Activated CD4-positive, alpha-beta T cell treated with anti-CD3 and anti-CD28 coated beads, Interleukin-2, amount 50 U/mL, for 4 hours (primary cell): ENCODE data around the gene CST7.
"Not testable (repeated sequence)": the region's sequence is repeated elsewhere in the genome, so short reads cannot be mapped to it uniquely, and the experiment has no call there.

Experiments
- DNase-seq, 2 experiments: peaks; one replicate each; pipeline ENCODE4 v3.0.0-alpha.2; 2020

Gene CST7

DNA sequence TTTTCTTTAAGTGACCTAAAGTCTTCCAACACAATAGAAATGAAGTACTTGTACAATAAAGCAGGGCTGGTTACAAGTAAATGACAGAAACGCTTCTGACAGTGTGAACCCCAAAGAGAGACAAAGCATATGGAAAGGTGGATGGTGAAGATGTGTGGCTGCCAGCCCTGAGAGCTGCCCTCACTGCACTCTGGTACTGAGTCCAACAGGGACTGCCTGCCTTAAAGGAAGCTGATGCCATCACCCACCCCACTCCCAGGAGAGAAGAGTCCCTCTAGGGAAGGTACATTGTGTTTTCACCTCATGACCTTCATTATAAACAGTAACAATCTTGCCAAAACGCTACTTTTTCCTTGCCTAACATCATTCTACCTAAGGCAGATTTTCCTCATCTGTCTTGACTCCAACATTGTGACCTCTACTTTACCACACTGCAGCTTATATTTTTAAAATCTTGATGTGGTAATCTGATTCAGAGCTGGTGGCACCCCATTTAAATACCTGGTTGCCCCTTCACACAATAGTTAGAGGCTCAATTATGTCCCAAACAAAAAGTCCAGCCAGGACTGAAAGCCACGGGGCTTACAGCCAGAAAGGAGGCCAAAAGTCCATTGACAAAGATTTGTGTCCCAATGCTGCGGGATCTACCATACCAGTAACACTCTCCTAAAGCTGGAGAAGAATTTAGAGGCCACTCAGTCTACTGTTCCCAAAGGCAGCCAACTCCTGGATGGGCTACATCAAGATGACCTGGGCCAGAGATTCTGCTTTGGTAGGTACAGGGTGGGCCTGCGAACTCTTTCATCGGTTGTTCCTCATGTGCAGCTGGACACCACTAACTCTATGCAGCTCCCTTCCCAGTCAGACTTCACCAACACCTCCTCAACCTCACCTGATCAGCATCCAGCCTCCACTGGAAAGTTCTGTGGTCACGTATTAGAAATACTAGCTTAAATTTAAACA lies 39.1 kb downstream of the CST7 start:
- DNase-seq, result no peak

DNA sequence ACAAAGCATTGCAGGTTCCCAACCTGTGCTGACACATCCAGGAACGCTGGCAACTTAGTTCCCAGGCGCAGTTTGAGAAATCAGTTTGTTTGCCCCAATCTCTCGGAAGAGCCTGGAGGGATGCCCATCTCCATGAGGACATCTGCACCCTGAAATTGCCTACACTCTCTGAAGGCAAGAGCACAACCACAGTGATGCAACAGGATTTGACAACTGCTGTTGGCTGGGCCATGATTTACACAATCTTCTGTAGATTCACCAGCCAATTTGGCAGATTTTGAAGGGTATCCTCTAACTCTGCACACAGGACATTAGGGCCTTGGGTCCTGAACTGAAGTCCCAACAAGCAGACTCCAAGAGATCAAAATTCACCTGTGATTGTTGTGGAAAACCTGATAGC lies 40.1 kb downstream of the CST7 start:
- DNase-seq, result no peak

DNA sequence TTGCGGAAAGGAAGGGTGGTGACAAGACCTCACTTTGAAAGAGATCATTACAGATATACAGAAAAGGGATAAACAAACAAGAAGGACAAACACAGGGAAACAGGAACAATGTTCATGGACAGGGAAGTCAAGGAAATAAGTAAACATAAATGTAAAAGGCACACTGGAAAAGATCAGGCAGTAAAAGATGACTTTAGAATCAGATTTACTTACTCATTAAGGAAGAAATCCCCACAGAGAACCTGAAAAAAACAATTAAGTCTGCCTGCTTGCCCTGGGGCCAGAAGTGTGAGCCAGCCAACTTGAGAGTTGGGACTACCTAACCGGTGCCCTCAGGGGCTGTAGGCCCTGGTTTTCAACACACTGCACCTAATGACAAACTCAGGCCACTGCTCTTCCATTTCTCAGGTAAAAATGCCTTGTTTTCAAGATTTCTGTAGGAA lies 41.8 kb downstream of the CST7 start:
- no peak for DNase-seq

DNA sequence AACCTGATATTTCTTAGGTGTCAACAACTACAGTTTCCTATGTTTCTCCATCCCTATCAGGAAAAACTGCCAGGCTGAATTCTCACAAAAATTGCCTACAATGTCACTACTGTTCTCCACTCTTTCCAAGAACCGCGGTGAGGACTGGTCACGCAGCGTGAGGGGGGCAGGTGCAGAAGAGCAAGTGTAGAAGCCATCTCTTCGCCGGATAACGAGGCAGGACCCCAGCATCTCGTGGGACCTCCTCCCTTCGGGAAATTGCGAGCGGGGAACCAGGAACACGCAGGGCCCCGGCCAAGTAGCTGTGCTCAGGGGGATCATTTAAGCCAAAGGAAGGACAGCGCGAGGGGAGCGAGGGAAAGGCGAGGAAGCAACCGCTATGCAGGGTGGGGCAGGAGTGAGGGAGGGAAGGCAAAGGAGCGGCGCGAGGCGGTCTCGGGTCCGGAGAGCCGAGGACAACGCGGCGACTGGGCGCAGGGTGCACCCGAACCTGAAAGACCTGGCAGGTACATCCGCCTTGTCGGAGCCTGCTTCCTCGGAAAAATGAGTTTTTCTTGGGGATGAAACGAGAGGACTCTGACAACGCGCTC lies 42.9 kb downstream of the CST7 start:
- DNase-seq, result no peak

DNA sequence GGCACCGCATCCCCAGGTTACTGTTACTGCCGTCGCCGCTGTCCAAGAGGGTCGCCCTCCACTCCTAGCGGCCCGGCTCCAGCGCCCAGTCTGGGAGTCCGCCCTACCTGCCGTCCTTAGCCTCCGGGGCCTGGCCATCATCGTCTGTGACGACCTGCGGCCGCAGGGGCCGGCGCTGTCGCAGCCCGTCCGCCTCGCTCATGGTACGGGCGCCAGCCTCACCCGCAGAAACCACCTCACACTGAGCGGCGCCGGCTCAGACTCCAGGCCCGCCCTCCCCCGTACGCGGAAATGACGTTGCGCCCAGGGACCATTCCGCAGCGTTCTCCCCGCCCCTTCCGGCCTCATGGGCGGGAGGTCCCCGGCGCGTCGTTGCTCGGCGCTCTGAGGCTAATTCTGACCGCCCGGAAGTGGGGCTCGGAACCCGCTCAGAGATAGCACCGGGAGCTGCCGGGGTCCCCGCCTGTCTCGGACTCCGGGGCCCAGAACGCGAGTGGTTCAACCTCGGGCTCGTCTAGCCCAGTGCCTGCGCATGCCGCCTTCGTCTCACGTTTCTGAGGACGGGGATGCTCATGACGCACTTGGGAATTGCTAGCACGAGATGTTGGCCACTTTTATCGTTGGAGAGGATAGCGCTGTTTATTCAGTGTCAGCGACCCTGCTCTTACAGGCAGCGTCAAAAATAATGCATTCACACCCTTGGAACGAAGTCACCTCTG lies 43.6 kb downstream of the CST7 start, which contains the start of gene APMAP:
APMAP (minus strand) TSS at position 265 of the 719 bp plus-strand sequence; CDS start at position 202, 63 bp downstream.
- DNase-seq, result peak; percentile 95 to 96

DNA sequence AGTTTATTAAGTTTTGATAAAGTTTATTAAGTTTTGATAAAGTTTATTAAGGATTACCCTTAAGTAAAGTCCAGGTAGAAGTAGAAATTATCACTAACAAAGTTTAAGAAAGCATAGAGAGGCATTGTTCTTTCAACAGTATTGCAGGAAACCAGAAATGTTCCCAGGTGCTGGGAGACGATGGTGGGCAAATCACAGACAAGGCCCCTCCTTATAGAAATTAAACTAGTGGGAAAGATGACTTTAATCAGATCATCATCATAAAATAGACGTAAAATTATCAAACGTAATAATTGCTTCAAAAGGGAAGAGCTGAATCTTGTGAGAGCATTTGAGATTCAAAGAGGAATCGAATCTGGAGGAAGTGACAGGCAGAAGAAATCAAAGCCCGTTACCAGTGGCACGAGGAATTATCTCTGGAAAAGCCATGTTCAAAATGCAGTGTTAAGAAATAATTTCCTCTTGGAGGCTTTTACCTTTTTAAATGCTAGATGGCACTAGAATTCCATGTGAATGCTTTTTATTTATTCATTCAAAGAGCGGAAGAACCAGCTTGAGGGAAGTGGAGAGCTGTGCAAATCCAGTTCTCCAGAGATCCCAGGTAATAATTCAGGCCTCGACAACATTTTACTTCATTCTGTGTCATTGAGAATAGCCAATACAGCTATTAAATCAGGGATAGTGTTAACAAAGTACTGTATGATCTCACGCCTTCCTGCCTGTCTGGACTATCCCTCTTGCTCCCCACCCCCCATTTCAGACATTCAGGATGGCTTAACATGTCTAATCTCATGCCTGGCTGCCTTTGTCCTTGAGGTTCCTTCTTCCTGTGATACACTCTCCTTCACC lies 44.5 kb downstream of the CST7 start:
- DNase-seq, result no peak

DNA sequence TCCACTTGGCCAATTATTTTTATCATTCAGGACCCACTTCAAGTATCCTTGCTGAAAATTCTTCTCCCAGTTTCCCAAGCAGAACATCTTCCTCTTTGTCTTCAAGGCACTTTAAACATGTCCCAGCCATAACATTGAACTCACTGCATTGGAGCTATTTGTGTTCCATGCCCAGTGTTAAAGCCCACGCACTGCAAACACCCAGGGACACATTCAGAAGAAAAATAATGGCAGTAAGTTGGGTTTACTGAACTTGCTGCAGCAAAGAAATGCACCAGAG lies 45.1 kb downstream of the CST7 start:
- no peak for DNase-seq

DNA sequence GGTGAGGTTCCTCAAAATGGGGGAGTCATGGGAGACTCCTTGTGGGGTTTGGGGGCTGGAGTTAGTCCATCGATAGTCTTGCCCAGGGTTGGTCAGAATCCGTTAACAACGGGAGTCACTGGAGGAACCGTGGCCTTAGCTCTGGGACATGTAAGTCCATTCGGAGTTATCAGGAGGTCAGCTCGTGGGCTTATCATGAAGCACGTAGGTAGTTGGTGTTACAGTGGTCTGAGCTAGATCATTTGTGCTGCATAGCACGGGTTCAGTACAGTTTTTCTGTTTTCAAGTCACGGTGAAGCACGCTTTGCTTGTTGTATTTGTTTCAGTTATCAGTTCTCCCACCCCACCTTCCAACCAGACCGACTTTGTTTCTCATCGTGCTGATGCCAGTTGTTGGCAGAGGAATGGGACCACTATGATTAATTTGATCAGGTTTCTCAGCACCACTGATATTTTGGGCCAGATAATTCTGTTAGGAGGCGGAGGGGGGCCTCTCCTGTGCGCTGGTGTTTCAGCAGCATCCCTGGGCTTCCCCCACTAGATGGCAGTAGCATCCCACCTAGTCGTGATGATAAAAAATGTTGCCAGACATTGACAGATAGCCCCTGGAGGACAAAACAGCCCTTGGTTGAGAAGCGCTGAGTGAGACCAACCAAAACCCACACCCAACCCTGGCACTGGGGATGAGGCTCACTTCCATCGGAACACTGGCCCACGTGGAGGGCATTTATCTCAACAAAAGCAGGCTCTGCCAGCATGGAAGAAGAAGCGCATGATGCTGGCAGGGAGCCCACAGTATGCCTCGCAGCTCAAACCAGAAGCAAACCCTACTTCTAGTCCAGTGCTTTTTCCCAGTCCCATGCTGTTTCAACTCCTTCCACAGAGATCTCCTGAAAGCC lies 45.6 kb downstream of the CST7 start:
- peak; percentile 80 to 83 for DNase-seq

DNA sequence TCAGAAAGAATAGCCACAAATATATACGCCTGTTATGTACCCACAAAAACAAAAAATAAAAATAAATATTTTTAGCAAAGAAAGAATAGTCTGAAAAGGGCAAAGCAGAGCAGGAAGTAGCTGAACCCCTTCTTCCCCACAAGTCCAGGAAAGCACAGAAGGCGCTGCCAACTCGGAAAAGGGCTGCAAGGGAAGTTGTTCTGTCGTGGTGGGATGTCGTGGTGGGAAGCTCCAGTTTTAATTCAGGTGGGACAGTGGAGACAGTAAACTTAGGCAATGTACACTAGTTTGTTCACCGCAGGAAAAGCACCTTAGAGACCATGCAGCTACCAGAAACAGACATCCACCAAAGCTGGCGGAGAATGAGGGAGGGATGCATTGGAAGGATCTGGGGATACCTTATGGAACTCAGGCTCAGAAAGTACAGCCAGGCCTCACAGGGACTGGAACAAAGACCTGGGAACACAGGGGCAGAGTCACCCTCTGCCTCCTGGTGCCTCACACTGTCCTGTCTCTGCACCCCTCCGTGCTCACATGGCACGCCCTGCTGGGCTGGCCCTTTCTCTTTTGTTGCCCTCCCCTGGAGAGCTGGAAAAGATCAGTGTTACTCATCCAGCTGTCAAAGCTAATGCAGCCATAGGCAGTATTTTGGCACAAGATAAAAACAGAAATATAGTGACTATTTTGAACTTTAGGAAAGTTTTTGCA lies 46.8 kb downstream of the CST7 start:
- no peak for DNase-seq

DNA sequence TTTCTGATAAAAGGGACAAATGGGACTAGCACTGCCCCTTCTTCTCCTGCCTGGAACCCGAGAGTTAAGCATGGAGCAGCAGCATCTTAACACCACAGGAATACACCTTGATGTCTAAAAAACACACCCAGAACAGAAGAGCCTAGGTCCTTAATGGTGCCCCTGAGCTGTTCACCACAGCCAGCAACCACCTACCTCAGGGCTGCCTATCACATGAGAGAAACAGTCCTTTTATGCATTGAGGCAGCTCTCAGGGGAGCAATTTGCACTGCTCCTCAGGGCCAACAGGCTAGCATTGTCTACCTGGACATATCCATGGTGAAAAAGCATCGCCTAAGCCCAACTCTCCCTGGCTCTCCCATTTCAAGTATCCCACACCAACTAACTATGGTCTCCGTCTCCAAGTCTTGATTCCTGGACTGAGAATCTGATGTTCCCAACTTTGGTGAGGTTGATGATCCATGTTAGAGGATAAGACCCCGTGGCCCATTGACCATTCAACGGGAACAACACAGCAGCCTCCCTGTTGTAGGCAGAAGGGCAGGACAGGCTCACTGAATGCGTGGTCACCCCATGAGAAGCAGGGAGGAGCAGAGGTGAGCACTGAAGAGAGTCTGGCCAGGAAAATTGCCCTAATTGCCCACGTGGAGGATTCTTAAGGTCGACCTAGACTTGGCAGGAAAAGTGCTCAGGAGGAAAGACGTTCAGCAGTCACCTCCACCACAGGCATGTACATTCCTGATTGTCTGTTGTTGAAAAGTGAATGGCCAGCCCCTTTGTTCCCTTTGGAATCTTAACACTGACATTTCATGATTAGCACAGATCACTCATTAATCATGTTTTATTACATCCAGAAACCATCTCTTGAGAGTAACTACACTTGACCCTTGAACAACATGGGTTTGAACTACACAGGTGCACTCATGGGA lies 47.6 kb downstream of the CST7 start:
- DNase-seq, result no peak

DNA sequence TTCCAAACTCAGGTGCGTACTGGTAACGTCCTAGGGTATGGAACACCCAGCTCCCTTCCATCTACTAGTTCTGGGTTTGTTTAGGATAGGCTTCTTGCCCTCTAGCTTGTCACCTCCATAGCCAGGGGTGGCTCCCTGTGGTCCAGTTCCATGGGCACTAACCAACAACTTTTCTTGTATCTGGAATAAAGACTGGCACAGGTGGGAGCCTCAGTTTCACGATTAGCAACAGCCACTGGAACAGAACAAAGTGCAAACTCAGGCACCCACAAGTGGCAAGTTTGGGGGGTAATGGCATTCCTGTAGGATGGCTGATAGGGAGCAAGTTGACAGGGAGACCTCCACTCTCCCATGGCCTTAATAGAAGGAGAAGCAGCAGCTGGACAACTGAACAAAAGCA lies 49.1 kb downstream of the CST7 start:
- no peak for DNase-seq

DNA sequence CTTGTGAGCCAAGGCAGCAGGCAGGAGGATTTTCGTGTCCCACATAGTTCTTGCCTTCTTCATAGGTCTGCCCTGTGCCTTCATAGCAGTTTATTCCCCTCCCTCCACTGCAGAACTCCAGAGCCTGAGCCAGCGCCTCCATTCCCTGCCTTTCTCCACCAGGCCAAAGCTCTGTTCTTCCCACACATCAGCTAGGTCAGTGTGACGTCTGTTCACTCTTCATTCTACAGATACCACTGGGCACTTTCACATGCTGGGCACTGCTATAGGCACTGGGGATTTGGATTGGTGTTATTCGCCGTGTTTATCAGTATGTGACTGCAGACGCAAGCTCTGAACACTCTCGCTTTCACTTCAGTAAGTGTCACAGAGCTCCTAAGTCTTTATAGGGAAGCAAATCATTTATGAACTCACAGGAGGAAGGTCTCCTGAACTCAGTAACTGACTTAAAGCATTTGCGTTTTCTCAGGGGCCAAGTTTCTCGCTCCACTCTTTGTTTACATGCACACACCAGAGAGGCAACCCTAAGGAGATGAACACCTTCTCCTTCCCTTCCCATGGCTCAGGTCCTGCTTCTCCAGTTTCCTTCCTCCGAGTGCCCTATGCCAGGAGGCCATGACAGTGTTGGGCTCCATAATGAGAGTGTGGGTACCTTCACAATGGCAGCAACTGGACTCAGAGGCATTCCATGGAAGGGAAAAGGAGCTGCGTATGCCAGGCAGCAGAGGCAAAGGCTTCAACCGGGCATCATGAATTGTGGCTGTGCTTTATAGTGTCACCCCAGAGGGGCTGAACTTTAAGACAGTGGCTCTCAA lies 49.8 kb downstream of the CST7 start:
- DNase-seq, result no peak

DNA sequence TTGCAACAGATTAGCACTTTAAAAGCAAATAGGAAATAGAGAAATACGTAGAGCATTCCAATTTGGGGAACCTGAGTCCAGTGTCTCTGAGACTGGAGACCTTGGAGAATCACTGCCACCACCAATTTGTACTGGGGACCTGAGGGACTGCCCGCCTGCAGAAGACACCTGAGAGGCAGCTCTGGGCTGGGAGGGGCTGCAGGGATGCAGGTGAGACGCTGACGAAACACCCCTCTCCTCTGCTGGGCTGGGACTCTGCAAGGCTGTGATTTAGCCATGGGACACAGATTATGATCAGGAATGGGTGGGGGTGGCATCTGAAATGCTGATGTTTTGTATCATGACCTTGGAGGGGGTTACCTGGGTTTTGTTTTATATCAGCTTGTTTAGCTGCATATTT lies 50.5 kb downstream of the CST7 start:
- DNase-seq, result no peak

DNA sequence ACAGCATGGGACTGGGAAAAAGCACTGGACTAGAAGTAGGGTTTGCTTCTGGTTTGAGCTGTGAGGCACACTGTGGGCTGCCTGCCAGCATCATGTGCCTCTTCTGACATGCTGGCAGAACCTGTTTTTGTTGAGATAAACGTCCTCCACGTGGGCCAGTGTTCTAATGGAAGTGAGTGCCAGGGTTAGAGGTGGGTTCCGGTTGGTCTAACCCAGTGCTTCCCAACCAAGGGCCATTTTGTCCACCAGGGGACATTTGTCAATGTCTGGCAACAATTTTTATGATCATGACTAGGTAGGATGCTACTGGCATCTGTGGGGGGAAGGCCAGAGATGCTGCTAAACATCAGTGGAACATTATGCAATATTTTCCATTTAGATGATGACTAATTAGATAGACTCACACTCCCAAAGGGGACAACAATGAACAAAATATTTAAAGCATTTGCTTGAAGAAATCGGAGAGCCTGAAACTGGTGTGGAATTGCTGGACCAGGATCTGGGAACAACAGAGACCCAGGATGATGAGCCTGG lies 51.3 kb downstream of the CST7 start:
- no peak for DNase-seq

DNA sequence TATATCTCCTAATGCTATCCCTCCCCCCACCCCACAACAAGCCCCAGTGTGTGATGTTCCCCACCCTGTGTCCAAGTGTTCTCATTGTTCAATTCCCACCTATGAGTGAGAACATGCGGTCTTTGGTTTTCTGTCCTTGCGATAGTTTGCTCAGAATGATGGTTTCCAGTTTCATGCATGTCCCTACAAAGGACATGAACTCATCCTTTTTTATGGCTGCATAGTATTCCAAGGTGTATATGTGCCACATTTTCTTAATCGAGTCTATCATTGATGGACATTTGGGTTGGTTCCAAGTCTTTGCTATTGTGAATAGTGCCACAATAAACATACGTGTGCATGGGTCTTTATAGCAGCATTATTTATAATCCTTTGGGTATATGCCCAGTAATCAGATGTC lies 52.3 kb downstream of the CST7 start:
- not testable (repeated sequence) for DNase-seq

DNA sequence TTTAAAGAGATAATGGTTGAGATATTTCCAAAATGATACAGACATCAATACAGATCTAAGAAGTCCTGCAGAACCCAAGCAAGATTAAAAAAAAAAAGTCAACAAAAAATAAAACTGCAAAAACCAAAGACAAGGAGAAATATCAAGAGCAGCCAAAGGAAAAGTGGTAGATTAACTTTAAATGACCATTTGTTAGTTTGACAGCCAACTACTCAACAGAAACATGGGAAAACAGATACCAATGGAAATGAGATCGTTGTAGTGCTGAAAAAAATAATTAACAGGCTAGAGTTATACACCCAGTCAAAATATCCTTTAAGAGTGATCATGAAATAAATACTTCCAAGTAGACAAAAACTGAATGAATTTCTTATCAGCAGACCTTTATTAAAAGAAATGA lies 53.9 kb downstream of the CST7 start:
- DNase-seq, result no peak

DNA sequence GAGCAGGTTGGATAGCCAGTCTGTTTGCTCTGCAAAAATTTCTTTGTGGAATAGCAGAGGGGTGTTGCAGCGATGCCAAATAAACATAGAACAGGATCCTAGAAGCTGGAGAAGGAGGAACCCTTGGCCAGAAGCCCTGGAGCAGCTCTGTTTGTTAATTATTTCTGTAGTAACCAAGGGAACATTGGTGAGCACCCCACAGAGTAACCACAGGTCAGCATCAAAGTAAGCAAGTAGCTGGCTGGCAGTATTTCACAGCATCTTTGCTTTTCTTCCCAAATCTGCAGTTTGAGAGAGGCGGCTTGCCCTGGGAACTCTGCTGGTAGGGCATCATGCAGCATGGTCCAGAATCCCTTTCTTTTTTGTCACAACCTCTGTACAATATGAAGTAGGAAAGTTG lies 56.2 kb downstream of the CST7 start:
- no peak for DNase-seq

DNA sequence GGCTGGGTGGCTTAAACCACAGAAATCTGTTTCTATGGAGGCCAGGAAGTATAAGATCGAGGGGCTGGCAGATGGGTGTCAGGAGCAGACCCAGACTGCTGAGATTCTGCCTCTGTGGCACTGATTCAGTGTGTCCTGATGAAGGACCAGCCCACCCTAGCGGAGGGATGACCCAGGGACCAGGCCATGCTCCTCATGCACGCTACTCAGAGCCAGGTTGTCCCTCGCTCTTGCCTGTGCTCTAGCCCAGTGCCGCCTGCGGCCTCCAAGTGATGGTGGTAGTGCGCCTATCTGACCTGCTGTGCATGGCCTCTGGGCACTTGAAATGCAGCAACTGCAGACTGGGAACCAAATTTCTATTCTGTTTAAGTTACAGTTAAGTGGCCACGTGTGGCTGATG lies 56.6 kb downstream of the CST7 start:
- no peak for DNase-seq
